ENCODE measurements around the gene CAPN10.

Gene CAPN10

GRCh38 chr2:240626531-240627300 lies 40.2 kb downstream of the CAPN10 start:
- DNase-seq = no peak

DNA sequence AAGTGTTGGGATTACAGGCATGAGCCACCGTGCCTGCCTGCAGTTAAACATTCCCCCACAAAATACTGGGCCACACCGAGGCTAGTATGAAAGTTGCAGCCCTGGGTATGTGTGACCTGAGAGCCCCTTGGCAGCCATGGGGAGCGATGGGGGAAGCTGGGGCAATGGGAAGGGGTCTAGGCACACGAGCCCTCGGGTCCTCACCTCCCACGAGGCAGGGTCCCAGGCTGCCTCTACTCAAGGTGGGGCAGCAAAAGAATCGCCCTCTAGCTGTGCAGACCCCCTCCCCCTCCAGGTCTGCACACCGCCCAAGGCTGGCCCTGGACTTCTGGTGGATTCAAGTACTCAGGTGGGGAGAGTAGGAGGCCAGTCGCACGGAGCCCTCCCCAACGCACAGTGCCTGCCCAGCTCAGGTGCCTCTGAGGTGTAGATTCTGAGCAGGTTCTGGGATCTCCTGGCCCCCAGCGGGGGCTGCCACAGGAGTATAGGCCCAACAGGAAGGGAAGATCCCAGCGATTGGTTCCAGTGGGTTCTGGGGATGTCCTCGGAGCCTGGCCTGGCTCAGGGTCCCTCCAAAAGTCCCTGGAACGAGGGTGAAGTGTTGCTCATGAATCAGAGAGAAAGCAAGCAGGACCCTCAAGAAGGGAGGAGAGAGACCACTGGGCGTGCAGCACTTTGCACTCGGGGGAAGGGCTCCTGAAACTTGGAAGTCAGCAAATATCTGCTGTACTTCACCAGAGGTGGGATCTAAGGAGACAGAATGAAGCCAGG lies 41.4 kb downstream of the CAPN10 start:
- no peak for DNase-seq

DNA sequence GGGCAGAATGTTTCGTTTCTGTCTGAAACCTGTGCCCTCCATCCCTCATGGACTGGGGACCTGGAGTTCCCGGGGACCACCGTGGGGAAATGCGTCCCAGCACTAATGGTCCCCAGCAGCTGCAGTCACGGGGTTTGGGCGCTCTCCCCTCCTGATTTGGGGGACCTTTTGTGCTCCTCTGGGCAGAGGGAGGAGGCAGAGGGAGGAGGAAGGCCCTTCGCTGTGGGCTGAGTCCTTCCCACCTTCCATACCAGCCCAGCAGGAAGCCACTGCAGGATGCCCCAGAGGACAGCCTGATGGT lies 41.9 kb downstream of the CAPN10 start:
- no peak for DNase-seq

GRCh38 chr2:240628808-240629618 lies 42.5 kb downstream of the CAPN10 start:
- no peak for DNase-seq

DNA sequence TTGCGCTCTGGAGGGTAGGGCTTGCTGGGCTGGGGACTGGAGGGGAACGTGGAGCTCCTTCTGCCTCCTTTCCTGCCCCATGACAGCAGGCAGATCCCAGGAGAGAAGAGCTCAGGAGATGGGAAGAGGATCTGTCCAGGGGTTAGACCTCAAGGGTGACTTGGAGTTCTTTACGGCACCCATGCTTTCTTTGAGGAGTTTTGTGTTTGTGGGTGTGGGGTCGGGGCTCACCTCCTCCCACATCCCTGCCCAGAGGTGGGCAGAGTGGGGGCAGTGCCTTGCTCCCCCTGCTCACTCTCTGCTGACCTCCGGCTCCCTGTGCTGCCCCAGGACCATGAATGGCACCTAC lies 43.1 kb downstream of the CAPN10 start:
- no peak for DNase-seq

DNA sequence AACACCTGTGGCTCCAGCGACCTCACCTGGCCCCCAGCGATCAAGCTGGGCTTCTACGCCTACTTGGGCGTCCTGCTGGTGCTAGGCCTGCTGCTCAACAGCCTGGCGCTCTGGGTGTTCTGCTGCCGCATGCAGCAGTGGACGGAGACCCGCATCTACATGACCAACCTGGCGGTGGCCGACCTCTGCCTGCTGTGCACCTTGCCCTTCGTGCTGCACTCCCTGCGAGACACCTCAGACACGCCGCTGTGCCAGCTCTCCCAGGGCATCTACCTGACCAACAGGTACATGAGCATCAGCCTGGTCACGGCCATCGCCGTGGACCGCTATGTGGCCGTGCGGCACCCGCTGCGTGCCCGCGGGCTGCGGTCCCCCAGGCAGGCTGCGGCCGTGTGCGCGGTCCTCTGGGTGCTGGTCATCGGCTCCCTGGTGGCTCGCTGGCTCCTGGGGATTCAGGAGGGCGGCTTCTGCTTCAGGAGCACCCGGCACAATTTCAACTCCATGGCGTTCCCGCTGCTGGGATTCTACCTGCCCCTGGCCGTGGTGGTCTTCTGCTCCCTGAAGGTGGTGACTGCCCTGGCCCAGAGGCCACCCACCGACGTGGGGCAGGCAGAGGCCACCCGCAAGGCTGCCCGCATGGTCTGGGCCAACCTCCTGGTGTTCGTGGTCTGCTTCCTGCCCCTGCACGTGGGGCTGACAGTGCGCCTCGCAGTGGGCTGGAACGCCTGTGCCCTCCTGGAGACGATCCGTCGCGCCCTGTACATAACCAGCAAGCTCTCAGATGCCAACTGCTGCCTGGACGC lies 43.6 kb downstream of the CAPN10 start:
- no peak for DNase-seq

GRCh38 chr2:240630771-240631547 lies 44.4 kb downstream of the CAPN10 start:
- DNase-seq = no peak

DNA sequence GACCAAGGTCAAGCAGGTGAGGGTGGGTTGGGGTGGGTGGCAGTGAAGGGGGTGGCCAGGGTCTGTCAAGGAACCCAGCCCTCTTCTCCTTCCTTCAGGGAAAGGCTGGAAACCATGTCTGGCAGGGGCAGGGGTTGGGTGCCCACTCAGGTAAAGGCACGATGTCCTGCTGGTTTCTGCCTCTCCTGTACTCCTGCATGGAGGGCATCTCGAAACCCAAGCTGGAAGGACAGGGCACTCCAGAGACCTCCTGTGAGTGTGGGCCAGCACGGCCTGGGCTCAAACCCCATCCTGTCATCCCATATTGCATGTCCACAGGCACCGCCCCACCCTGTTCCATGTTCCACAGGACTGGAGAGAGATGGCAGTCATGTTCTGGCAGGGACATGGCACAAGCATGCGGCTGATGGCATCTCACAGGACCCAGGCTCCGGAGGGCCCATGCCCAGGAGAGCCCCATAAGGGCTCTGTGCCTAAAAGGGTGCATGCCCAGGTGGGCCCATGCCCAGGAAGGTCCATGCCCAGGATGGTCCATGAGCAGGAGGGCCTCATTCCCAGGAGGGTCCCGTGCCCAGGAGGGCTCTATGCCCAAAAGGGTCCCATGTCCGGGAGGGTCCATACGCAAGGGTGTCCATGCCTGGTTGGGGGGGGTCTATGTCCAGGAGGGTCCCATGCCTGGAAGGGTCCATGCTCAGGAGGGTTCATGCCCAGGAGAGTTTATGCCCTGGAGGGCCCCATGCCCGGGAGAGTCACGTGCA lies 45.2 kb downstream of the CAPN10 start:
- DNase-seq = no peak

DNA sequence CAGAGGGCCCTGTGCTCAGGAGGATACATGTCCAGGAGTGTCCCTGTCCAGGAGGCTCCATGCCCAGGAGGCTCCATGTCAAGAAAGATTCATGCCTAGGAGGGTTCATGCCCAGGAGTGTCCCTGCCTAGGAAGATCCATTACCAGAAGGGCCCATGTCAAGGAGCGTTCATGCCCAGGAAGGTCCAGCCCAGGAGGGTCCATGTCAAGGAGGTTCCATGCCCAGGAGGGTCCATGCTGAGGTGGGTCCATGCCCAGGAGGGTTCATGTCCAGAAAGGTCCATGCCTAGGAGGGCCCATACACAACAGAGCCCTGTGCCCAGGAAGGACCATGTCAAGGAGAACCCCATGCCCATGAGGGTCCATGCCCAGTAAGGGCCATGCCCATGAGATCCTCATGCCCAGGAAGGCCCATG lies 45.8 kb downstream of the CAPN10 start:
- no peak for DNase-seq

- no peak for DNase-seq
Measured at GRCh38 chr2:240635121-240635997, 48.8 kb downstream of the CAPN10 start.

DNA sequence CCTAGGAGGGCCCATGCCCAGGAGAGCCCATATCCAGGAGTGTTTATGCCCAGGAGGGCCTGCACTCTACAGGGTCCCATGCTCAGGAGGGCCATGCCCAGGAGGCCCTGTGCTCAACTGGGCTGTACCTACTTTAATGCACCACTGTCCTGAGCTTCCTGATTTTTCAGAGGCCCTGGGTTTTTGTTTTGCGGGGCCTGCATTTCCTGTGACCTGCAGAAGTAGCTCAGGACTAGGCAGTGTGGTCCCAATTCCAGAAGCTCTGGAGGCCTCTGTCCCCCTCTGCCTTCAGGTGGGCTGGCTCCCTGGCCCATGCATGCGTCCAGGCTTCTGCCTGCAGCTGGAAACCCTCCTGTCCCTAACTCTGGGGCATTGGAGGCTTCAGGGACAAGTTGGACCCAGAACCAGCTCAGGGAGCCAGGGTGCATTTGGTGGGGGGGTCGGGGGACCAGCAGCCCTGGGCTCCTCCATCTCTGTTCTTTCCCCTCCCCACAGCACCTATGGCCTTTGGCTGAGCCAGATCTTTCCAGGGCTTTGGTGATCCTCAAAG lies 49.5 kb downstream of the CAPN10 start:
- no peak for DNase-seq

GRCh38 chr2:240636563-240637115 lies 50.1 kb downstream of the CAPN10 start:
- DNase-seq = no peak

DNA sequence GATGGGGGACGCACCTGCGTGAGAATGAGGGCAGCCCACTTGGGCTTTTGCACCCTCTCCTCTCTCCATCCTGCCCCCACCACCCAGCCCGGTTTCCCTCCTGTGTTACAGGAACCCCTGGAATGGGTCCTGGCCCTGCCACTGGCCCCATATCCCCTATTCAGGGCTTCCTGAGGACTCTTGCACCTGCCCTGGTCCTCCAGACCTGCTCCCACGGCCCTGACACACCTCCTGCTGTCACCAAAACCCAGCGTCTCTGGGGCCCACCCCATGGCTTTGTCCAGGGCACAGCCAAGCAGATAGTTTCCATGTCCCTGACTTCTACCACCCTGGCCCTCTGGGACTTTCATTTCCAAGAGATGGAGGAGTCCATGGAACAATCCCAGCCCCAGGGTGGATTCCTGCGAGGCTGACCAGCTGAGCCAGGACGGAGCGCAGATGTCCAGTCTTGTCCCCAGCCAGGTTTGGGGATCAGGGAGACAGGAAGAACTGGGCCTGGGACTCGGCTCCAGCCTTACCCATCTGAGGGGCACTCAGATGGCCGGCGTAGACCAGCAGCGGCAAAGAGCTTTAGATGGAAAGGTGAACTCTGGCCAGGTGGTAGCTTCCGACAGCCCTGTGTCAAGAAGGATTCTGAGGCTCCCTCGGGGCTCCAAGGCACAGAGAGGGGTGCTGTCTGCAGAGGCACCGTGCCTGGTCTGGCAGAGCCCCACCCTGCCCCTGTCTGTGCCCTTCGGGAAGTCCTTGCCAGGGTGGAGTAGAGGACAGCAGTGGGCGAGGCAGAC lies 50.8 kb downstream of the CAPN10 start:
- DNase-seq = no peak

DNA sequence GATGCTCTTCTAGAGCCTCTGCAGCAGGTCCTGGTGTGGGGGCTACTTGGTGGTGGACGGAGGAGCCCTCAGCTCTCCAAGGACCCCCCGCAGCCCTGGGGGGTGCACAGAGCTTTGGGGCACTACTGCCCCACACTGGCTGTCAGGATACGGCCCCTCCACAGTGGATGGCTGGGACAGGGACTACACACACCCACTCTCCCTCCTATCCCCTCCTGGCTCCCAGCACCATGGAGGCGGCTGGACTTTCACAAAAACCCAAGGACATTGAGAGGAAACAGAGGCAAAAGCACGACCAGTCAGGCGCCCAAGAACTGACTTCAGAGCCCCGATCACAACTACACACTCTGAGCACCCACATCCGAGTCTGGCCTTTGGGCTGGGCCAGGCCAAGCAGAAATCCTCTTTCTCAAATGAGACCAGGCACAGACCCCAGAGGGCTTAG lies 51.4 kb downstream of the CAPN10 start:
- no peak for DNase-seq

DNA sequence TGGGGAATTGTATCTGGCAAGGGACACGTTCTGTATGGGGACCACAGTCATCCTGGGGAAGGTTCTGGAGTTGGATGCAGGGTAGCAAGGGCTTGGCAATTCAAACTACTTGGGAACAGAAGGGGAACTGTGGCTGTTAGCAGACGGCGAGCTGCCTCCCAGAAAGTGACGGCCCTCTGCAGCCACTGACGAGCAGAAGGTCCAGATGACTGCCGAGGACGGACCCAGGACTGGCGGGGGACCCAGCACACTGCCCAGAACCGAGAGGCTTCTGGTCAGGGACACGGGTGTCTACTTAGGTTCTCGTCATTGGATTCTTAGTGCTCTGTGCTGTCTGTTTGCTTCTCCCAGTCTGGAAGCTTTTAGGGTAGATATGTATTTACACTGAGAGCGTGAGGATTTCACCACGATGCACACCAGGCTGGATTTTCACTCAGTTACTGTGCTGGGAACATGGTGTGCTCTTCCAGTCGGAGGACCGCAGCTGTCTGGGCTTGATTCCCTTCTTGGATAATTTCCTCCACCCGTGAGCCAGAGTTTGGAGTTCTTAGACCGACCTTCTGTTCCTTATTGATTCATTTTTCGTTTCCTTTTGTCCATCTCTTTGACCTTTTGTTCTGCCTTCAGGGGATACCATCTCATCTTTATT lies 52.1 kb downstream of the CAPN10 start:
- no peak for DNase-seq

DNA sequence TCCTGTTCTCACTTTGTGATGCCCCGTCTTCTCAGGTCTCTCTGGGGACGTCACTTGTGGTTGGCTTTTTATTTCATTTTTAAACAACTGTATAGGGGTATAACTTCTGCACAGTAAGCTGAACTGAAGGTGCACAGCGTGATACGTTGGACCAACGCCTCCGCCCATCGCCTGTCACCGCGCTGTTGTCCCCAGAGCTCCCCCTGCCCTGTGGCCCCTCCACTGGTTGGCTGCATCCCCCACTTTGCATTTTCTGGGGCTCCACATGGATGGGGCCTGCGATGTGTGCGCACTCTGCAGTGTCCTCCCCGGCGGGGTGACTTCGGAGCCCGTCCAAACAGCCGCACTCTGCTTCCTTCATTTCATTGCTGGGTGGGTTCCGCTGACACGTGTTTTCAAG lies 53.0 kb downstream of the CAPN10 start:
- DNase-seq = no peak

GRCh38 chr2:240640939-240641338 lies 54.4 kb downstream of the CAPN10 start:
- no peak for DNase-seq
